Osteoblast (primary cell): ENCODE results near the gene CYB5D1. TPM values are rescaled to one million over a fixed set of nuclear protein-coding genes. Genes with fewer than 3 reads are reported as not detected.

Source experiments
- DNase-seq: peaks from one replicate; pipeline ENCODE4 v3.0.0; 2011; ENCODE audit warnings: low spot score, mixed read lengths; ENCODE audit not compliant: insufficient read length; ENCODE audit errors: missing footprints
- H2AFZ ChIP-seq: 2 replicates; pipeline ENCODE4 v1.6.0; 2011; ENCODE audit warnings: mild to moderate bottlenecking, low read length
- H3K27ac ChIP-seq: 2 replicates; pipeline ENCODE4 v1.5.1; 2011; ENCODE audit warnings: mild to moderate bottlenecking, low read depth, low read length, moderate library complexity
- H3K27me3 ChIP-seq: 2 replicates; pipeline ENCODE4 v1.6.0; 2012; ENCODE audit warnings: mild to moderate bottlenecking, control low read depth, inconsistent platforms, low read length, moderate library complexity; ENCODE audit not compliant: insufficient read depth
- H3K36me3 ChIP-seq: 2 replicates; pipeline ENCODE4 v1.5.1; 2011; ENCODE audit warnings: mild to moderate bottlenecking, low read length, control low read depth, moderate library complexity; ENCODE audit not compliant: insufficient read depth
- H3K4me1 ChIP-seq: 2 replicates; pipeline ENCODE4 v1.5.1; 2011; ENCODE audit warnings: mild to moderate bottlenecking, low read length, control low read depth, moderate library complexity; ENCODE audit not compliant: insufficient read depth
- H3K4me2 ChIP-seq: 2 replicates; pipeline ENCODE4 v1.6.0; 2011; ENCODE audit warnings: mild to moderate bottlenecking, low read length; ENCODE audit not compliant: insufficient read depth
- H3K4me3 ChIP-seq: fragments of 200-600 bp; sonication (generic); 3 replicates; pipeline ENCODE4 v1.5.1; 2012; ENCODE audit warnings: mild to moderate bottlenecking, low read length, inconsistent platforms; ENCODE audit not compliant: insufficient read depth
- H3K79me2 ChIP-seq: 2 replicates; pipeline ENCODE4 v1.6.0; 2012; ENCODE audit warnings: mild to moderate bottlenecking, low read length, control low read depth, inconsistent platforms; ENCODE audit not compliant: insufficient read depth
- H3K9me3 ChIP-seq: 2 replicates; pipeline ENCODE4 v1.5.1; 2011; ENCODE audit warnings: low read depth, low read length, control low read depth
- H4K20me1 ChIP-seq: 2 replicates; pipeline ENCODE4 v1.6.0; 2012; ENCODE audit warnings: mild to moderate bottlenecking, low read length, control low read depth; ENCODE audit not compliant: insufficient read depth
- total RNA-seq: library from RNA; depleted of rRNA; stranded (reverse); fragments of >200 nt; gene quantifications from 2 replicates; pipeline ENCODE4 v1.2.3, GENCODE V29; 2012
- TF ChIP-seq, protein P1 (sequence below): IDR thresholded peaks from 2 replicates; pipeline ENCODE4 v1.5.1; 2011; ENCODE audit warnings: mild to moderate bottlenecking, low read depth, low read length, moderate library complexity; ENCODE audit errors: extremely low read depth

Gene CYB5D1
- total RNA-seq, 1 donor, result 10.5 TPM

DNA sequence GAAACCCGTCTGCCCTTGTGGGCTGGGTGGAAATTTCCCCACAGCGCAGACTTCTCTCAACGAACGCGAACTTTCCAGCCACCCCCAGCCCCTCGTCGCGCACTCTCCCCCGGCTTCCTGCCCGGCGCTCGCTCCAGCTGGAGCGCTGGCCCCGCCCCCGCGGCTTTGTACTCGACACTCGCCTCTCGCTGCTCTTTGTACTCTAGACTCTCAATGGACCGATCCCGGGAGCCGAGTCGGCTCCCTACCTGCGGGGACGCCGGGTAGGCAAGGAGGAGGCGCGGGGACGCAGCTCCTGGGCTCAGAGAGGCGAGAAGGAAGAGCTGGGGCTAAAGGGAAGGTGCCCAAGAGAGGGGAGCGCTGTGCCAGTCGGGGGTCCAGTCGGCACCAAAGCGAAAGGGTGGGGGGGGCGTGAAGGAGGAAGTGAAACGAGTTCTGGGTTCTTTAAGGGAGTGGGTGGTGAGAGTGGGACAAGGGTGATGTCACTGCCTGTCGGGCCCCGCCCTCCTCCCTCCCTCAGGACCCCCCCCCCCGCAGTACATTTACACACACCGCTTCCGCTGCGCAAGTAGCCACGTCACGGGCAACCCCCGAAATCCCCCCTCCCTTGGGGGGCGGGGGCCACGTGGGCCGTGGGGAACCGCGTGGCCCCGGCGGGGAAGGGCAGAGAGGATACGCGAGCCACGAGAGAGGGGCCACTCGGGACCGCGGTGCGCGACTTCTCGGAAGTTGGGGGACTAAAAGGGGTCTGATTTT is 14.1 kb upstream of the CYB5D1 start:
- Histone ChIP-seq H3K4me2 (peak overlapping the region; percentile 97), H3K4me3 (peak overlapping the region; percentile 81), H3K4me1 (peaks cover 33% of the 10 kb centered on the region), H3K27ac (peak overlapping the region; percentile 99), H3K27me3 (no peaks in the 10 kb centered on the region), H2AFZ (peak overlapping the region; percentile 64), H3K79me2 (peaks cover 34% of the 10 kb centered on the region), H3K9me3 (no peaks in the 10 kb centered on the region), H3K36me3 (peaks cover 14% of the 10 kb centered on the region), H4K20me1 (peaks cover 32% of the 10 kb centered on the region)
- TF ChIP-seq, protein P1, sequence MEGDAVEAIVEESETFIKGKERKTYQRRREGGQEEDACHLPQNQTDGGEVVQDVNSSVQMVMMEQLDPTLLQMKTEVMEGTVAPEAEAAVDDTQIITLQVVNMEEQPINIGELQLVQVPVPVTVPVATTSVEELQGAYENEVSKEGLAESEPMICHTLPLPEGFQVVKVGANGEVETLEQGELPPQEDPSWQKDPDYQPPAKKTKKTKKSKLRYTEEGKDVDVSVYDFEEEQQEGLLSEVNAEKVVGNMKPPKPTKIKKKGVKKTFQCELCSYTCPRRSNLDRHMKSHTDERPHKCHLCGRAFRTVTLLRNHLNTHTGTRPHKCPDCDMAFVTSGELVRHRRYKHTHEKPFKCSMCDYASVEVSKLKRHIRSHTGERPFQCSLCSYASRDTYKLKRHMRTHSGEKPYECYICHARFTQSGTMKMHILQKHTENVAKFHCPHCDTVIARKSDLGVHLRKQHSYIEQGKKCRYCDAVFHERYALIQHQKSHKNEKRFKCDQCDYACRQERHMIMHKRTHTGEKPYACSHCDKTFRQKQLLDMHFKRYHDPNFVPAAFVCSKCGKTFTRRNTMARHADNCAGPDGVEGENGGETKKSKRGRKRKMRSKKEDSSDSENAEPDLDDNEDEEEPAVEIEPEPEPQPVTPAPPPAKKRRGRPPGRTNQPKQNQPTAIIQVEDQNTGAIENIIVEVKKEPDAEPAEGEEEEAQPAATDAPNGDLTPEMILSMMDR, result no peak
- DNase-seq, result peak; percentile 99

DNA sequence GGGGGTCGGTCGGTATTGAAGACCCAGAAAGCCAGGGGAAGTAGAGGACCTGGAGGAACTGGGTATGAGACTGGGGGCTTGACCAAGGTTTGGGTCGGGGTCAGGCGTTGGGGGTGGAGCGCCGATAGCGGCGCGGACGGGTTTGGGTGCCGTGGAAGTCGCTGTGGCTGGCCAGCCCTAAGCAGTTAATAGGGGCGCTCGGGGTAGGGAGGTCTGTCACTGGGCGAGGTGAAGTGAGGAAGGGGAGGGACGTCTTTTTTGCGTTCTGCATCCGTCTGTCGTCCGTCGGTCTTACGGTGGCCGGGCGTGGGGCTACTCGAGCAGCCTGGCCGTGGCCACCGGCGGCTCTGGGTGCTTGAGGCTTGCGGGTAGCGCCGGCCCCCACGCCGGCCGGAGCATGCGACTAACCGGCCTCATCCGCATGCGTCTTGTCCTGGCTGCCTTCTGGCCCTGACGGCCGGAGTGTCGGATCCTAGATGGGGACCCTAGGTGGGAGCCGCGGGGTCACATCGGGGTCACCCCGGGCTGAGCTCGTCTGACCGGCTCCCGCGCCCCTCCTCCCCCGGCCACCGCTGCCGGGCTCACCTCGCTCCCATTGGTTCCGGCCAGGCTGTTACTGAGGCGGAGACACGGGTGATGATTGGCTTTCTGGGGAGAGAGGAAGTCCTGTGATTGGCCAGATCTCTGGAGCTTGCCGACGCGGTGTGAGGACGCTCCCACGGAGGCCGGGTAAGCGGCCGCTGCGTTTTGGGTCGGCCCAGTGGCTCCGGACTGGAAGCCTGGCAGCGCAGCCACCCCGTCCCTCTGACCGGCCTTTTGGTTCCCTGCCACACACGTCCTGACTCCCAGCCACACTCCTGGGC is 13.3 kb upstream of the CYB5D1 start:
- TF ChIP-seq, protein P1, result no peak
- H3K36me3 ChIP-seq, result peaks cover 20% of the 10 kb centered on the region
- H3K4me2 ChIP-seq, result peak overlapping the region; percentile 97
- H3K9me3 ChIP-seq, result no peaks in the 10 kb centered on the region
- peak overlapping the region; percentile 81 for H3K4me3 ChIP-seq
- H4K20me1 ChIP-seq, result peaks cover 30% of the 10 kb centered on the region
- H2AFZ ChIP-seq, result peak overlapping the region; percentile 51
- peak overlapping the region; percentile 99 for H3K27ac ChIP-seq
- peaks cover 29% of the 10 kb centered on the region for H3K4me1 ChIP-seq
- H3K27me3 ChIP-seq, result no peaks in the 10 kb centered on the region
- peak; percentile 99 for DNase-seq
- H3K79me2 ChIP-seq, result peaks cover 31% of the 10 kb centered on the region

DNA sequence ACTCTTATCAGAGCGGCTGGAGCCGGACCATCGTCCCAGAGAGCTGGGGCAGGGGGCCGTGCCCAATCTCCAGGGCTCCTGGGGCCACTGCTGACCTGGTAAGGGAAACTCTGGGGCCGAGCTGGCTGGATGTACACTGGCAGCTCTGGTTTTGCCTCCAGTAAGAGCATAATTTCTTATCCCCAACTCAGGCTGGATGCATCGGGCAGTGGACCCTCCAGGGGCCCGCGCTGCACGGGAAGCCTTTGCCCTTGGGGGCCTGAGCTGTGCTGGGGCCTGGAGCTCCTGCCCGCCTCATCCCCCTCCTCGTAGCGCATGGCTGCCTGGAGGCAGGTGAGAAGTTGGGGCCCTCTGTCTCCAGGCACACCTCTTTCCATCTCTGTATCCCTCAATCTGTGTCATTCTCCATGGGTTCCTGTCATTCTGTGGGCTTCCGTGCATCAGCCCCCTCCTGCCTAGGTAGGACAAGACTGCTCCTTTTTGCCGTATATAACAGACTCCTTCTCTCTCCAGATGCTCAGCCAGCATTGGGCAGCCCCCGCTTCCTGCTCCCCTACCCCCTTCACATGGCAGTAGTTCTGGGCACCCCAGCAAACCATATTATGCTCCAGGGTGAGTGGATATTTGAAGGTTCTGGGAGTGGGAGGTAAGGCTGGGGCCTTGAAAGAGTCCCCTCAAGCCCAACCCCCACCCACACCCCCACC is 12.3 kb upstream of the CYB5D1 start:
- no peaks in the 10 kb centered on the region for H3K9me3 ChIP-seq
- H3K36me3 ChIP-seq, result peaks cover 28% of the 10 kb centered on the region
- H3K27ac ChIP-seq, result peak overlapping the region; percentile 99
- peak overlapping the region; percentile 97 for H3K4me2 ChIP-seq
- DNase-seq, result no peak
- H2AFZ ChIP-seq, result no peak overlapping the region
- no peaks in the 10 kb centered on the region for H3K27me3 ChIP-seq
- TF ChIP-seq, protein P1, result no peak
- peak overlapping the region; percentile 81 for H3K4me3 ChIP-seq
- H3K4me1 ChIP-seq, result peaks cover 29% of the 10 kb centered on the region
- H4K20me1 ChIP-seq, result peaks cover 29% of the 10 kb centered on the region
- peaks cover 29% of the 10 kb centered on the region for H3K79me2 ChIP-seq
